Liver (tissue), 2 donors: ENCODE data around the gene SYT17.

Experiments used
- CTCF ChIP-seq: fragments of 150-350 bp; IDR thresholded peaks from 2 replicates; pipeline ENCODE4 v1.5.1; 2017; ENCODE audit warnings: improper control_type of control experiment, low read depth, low read length; ENCODE audit not compliant: missing input control
- TF ChIP-seq, protein P1 (sequence below): IDR thresholded peaks from 2 replicates; pipeline ENCODE4 v1.6.1; 2016; ENCODE audit warnings: antibody characterized with exemption
- donor health status: healthy.

- no peak for TF ChIP-seq CTCF
- TF ChIP-seq, protein P1, sequence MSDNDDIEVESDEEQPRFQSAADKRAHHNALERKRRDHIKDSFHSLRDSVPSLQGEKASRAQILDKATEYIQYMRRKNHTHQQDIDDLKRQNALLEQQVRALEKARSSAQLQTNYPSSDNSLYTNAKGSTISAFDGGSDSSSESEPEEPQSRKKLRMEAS = no peak
These were observed 127.4 kb downstream of the SYT17 start for GRCh38 chr16:19295393-19295792.
